ENCODE measurements around the gene ATP6V0B.

- TF ChIP-seq, protein P1, sequence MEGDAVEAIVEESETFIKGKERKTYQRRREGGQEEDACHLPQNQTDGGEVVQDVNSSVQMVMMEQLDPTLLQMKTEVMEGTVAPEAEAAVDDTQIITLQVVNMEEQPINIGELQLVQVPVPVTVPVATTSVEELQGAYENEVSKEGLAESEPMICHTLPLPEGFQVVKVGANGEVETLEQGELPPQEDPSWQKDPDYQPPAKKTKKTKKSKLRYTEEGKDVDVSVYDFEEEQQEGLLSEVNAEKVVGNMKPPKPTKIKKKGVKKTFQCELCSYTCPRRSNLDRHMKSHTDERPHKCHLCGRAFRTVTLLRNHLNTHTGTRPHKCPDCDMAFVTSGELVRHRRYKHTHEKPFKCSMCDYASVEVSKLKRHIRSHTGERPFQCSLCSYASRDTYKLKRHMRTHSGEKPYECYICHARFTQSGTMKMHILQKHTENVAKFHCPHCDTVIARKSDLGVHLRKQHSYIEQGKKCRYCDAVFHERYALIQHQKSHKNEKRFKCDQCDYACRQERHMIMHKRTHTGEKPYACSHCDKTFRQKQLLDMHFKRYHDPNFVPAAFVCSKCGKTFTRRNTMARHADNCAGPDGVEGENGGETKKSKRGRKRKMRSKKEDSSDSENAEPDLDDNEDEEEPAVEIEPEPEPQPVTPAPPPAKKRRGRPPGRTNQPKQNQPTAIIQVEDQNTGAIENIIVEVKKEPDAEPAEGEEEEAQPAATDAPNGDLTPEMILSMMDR (conservative IDR thresholded peaks at IDR 0.05; ENCODE audit: low read depth, low read length): no peak
- no peak for TF ChIP-seq EZH2phosphoT487 (IDR thresholded peaks at IDR 0.05; ENCODE audit: borderline replicate concordance, low read length)
Observed at GRCh38 chr1:43979261-43979527, 4.4 kb downstream of the ATP6V0B start.
